GM21447 (cell line): ENCODE results near the gene TMEM175.

ENCODE experiments used
- ATAC-seq: cut with Tn5 transposase; IDR thresholded peaks from one replicate; pipeline ENCODE4 v1.9.1; 2021; ENCODE audit not compliant: unreplicated experiment

Gene TMEM175

GRCh38 chr4:931960-932712, at the start of gene TMEM175, which contains the start of gene GAK:
TMEM175 (plus strand) TSS chr4:932460; CDS start chr4:947740, 15,280 bp downstream.
GAK (minus strand) TSS chr4:932316; CDS start chr4:932187, 129 bp downstream.
- ATAC-seq: peak; percentile 86

GRCh38 chr4:882646-883045, 49.6 kb upstream of the TMEM175 start:
- ATAC-seq: no peak

GRCh38 chr4:883377-884095, 48.7 kb upstream of the TMEM175 start:
- no peak for ATAC-seq

GRCh38 chr4:884259-884658, 48.0 kb upstream of the TMEM175 start:
- no peak for ATAC-seq

GRCh38 chr4:884896-885295, 47.4 kb upstream of the TMEM175 start:
- ATAC-seq: no peak

GRCh38 chr4:885353-885752, 46.9 kb upstream of the TMEM175 start:
- ATAC-seq: no peak

DNA sequence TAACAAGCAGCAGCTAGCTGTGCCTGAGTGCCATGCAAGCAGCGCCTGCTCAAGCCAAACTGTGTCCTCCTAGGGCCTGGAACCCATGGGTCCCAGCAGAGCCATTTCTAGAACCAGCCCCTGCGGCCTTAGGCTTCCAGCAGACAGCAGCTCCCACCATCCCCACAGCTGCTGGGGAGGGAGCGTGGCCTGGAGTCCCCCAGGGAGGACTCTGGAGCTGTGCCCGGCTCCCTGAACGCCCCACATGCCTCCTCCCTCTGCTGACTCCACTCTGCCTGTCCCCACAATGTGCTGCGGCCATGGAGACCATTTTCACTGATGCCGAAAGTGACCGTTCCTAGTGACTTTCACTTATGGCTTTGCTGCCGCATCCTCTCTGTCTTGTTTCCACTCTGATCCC, 46.0 kb upstream of the TMEM175 start:
- ATAC-seq: no peak

DNA sequence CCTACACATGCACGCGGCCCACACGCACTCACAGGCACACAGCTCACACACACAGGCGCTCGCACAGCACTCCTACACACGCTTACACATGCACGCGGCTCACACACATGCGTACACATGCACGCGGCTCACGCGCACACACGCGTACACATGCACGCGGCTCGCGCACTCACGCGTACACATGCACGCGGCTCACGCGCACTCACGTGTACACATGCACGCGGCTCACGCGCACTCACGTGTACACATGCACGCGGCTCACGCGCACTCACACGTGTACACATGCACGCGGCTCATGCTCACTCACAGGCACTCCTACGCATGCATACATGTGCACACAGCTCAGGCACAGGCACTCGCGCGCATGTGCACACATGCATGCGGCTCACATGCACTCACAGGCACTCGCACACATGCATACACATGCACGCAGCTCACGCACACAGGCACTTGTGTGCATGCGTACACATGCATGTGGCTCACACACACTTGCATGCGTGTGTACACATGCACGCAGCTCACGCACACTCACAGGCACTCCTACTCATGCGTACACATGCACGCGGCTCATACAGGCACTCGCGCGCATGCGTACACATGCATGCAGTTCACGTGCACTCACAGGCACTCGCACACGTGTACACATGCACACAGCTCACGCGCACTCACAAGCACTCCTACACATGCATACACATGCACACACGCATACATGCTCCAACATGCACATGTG, 45.1 kb upstream of the TMEM175 start:
- ATAC-seq: no peak

DNA sequence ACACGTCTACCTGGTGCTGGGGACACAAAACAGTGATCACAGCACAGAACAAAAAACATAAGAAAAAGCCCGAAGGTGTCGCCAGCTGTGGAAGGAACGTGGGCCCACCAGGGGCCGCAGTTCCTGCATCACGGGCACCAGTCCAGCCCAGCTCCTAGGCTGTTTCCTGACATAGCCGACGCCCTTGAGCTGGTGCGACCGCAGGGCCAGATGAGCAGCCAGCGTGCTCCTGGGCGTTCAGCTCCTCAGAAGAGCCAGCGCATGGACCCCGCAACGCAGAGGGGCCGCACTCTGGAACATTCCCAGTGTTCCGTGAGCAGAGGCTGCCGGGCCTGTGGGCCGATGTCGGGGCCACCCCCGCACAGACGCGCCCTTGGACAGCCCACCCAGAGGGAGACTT, 44.2 kb upstream of the TMEM175 start:
- no peak for ATAC-seq

DNA sequence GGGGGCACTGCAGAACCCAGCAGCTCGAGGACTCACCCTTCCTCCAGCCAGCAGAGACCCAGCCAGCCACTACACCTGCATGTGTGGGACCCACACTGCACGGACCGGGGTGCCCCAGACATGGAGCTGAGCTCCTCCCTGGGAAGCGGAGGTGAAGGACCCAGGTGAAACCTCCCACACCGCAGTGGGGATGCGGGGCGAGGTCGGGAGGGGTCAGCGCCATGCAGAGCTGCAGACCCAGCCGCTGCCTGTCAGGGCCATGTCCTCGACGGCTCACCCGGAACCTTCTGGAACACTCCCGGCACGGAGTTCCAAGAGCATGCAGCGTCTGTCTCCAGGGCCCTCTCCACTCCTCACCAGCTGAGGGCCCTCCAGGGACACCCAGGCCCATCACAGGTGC, 42.7 kb upstream of the TMEM175 start:
- no peak for ATAC-seq

DNA sequence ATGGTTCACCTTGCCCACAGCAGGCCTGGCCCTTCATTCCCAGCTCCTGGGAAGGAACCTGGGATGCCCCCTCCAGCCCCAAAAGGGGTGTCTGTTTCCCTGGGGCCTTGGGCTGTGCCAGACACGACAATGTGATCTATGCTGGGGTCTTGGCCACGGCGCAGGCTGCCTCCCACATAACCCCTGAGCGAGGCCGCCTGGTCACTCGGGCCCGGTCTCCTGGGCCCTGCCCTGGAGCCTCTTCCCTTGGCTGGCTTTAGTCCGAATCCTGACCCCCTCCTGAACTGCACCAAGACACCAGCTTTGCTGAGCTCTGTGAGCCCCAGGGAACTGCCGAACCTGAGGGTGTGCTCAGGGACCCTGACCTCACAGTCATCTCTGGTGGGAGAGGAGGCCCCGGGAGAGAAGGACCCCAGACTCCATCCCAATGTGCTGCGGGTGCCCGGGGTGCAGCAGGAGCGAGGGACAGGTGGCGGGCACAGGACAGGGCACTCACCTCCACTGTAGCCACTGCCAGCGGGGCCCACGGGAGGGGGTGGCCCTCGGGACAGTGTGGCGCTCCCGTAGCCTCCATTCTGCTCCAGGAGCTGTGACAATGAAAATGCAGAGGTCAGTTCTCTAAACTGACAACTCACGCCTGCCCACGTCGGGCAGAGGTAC, 42.1 kb upstream of the TMEM175 start:
- ATAC-seq: no peak

- no peak for ATAC-seq
Observed at GRCh38 chr4:891747-892146, 40.5 kb upstream of the TMEM175 start.

- no peak for ATAC-seq
Observed at GRCh38 chr4:892780-893179, 39.5 kb upstream of the TMEM175 start.

- no peak for ATAC-seq
Observed at GRCh38 chr4:893276-893994, 38.8 kb upstream of the TMEM175 start.

DNA sequence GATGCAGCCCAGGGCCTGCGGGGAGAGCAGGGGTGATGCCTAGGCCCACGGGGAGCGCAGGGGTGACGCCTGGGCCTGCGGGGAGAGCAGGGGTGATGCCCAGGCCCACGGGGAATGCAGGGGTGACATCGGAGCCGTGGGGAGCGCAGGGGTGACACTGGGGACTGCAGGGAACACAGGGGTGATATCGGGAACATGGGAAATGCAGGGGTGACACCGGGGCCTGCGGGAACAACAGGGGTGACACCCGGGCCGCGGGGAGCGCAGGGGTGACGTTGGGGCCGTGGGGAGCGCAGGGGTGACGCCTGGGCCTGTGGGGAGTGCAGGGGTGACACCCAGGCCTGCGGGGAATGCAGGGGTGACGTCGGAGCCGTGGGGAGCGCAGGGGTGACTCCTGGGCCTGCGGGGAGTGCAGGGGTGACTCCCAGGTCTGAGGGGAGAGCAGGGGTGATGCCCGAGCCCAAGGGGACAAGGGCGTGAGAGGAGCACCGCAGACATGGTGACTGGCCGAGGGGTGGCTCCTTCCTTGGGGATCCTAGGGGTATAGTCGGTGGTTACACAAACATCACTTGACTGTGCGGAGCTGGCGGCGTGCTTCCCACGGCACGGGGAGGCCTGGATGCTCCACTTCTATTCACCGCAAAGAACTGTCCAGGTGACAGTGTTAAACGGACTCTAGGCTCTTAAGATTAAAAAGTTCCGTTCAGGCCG, 38.1 kb upstream of the TMEM175 start:
- ATAC-seq: no peak

DNA sequence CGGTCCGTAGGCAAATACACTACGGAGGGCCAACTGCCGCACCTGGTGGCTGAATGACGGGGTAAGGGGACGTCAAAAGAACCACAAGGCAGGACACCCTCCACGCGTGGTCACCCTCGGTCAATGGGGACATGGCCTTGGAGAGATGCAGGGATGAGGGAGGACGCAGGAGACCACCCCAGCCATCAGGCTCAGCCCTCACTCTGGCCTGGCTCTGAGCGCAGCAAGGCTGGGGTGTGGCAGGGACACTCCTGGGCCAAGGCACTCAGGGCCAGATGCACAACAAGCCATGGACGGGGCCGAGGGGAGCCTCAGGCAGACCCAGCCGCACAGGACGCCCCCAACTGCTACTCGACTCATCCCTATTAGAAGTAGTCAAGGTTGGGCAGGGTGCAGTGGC, 36.7 kb upstream of the TMEM175 start:
- ATAC-seq: no peak

- ATAC-seq: no peak
Observed at GRCh38 chr4:896216-896615, 36.0 kb upstream of the TMEM175 start.

GRCh38 chr4:896630-897029, 35.6 kb upstream of the TMEM175 start:
- no peak for ATAC-seq

DNA sequence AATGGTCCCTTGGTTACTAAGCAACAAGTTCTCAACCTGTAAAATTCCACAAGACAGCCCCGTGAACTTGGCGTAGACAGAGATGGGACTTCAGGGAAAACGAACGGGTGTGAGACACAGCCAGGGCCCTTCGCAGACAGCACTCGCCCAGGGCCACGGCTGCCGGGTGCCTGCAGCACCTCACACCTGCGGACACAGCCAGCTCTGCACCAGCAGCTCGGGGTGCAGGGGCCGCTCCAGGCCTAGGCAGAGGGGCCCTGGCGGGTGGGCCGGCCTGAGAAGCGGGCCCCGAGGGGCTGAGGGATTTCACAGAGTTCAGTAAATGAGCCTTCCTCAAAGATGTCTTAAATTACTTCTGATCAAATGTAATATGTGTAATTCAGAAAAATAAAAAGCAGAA, 34.1 kb upstream of the TMEM175 start:
- ATAC-seq: no peak
